Measurements from ENCODE around the gene NKAIN1.
"Not testable (repeated sequence)": the region's sequence is repeated elsewhere in the genome, so short reads cannot be mapped to it uniquely, and the experiment has no call there.

The NKAIN1 gene

GRCh38 chr1:31239653-31240241 is at the start of gene NKAIN1:
Gene NKAIN1, minus strand, starts transcription at chr1:31239887. Its CDS starts 340 bp downstream, at chr1:31239547.
- no peak for DNase-seq (ENCODE audit: low read depth)

GRCh38 chr1:31289021-31289420 is 49.3 kb upstream of the NKAIN1 start:
- no peak for DNase-seq (ENCODE audit: low read depth)

GRCh38 chr1:31287791-31288190 is 48.1 kb upstream of the NKAIN1 start:
- DNase-seq (ENCODE audit: low read depth): not testable (repeated sequence)

GRCh38 chr1:31282426-31282825 is 42.7 kb upstream of the NKAIN1 start:
- not testable (repeated sequence) for DNase-seq (ENCODE audit: low read depth)

GRCh38 chr1:31273619-31274018 is 33.9 kb upstream of the NKAIN1 start:
- no peak for DNase-seq (ENCODE audit: low read depth)

GRCh38 chr1:31272369-31272768 is 32.7 kb upstream of the NKAIN1 start:
- no peak for DNase-seq (ENCODE audit: low read depth)

- no peak for DNase-seq (ENCODE audit: low read depth)
These were observed 26.9 kb upstream of the NKAIN1 start for GRCh38 chr1:31266547-31266946.

- no peak for DNase-seq (ENCODE audit: low read depth)
These were observed 25.2 kb upstream of the NKAIN1 start for GRCh38 chr1:31264790-31265386.

- DNase-seq (ENCODE audit: low read depth): no peak
These were observed 23.7 kb upstream of the NKAIN1 start for GRCh38 chr1:31263408-31263807.

- DNase-seq (ENCODE audit: low read depth): not testable (repeated sequence)
These were observed 22.7 kb upstream of the NKAIN1 start for GRCh38 chr1:31262393-31262792.

GRCh38 chr1:31261916-31262315 is 22.2 kb upstream of the NKAIN1 start:
- no peak for DNase-seq (ENCODE audit: low read depth)

- no peak for DNase-seq (ENCODE audit: low read depth)
These were observed 20.1 kb upstream of the NKAIN1 start for GRCh38 chr1:31259746-31260145.

- DNase-seq (ENCODE audit: low read depth): no peak
These were observed 18.9 kb upstream of the NKAIN1 start for GRCh38 chr1:31258581-31258980.

GRCh38 chr1:31257213-31257612 is 17.5 kb upstream of the NKAIN1 start:
- DNase-seq (ENCODE audit: low read depth): no peak

GRCh38 chr1:31249854-31250253 is 10.2 kb upstream of the NKAIN1 start:
- no peak for DNase-seq (ENCODE audit: low read depth)

- DNase-seq (ENCODE audit: low read depth): no peak
These were observed 8.6 kb upstream of the NKAIN1 start for GRCh38 chr1:31248276-31248675.

GRCh38 chr1:31244326-31244725 is 4.6 kb upstream of the NKAIN1 start:
- DNase-seq (ENCODE audit: low read depth): no peak

- no peak for DNase-seq (ENCODE audit: low read depth)
These were observed 4.0 kb upstream of the NKAIN1 start for GRCh38 chr1:31243501-31244286.

GRCh38 chr1:31241321-31241720 is 1.6 kb upstream of the NKAIN1 start:
- DNase-seq (ENCODE audit: low read depth): no peak

GRCh38 chr1:31238986-31239613 is 587 bp downstream of the NKAIN1 start:
- no peak for DNase-seq (ENCODE audit: low read depth)

- no peak for DNase-seq (ENCODE audit: low read depth)
These were observed 1.1 kb downstream of the NKAIN1 start for GRCh38 chr1:31238612-31238985.

- no peak for DNase-seq (ENCODE audit: low read depth)
These were observed 4.8 kb downstream of the NKAIN1 start for GRCh38 chr1:31234870-31235269.

Data from activated T-cell treated with anti-CD3 and anti-CD28 coated beads for 24 hours (primary cell).